HCT116 (cell line): ENCODE results near the gene AQP7. TPM values are rescaled to one million over a fixed set of nuclear protein-coding genes. Genes with fewer than 3 reads are reported as not detected.
A peak's percentile ranks its signal among the peaks of the same experiment; 100 is the strongest.

Experiments
- ATAC-seq: fragments of 200-7000 bp; cut with Tn5 transposase; 2 replicates; pipeline ENCODE4 v1.9.1; 2020; ENCODE audit warnings: mild to moderate bottlenecking, moderate library complexity
- BruUV-seq: library from RNA; stranded (reverse); fragments of 400-500 nt; replicated peaks from 2 replicates; lab custom pipeline; 2021; lab: Mats Ljungman, UMichigan
- CTCF ChIA-PET: fragments of 300-600 bp; sonication (Branson Sonifier 250); formaldehyde crosslinking; loops from one replicate; lab custom pipeline; 2021; ENCODE audit warnings: antibody characterized with exemption; lab: Charles Lee
- POLR2A ChIA-PET: fragments of 300-600, 350-600 bp; sonication (Branson Sonifier 250); formaldehyde crosslinking; loops from one replicate; lab custom pipeline; 2021; ENCODE audit warnings: antibody characterized with exemption; lab: Charles Lee
- RAD21 ChIA-PET, 2 experiments: fragments of 300-600 bp; sonication (Branson Sonifier 250); formaldehyde crosslinking; loops; one replicate each; lab custom pipeline; 2023; ENCODE audit warnings: low total read pairs in 2 of 2; ENCODE audit not compliant: uncharacterized antibody in 2 of 2, unreplicated experiment in 2 of 2, low non-redundant PET in 1 of 2; lab: Charles Lee
- DNase-seq: peaks from one replicate; pipeline ENCODE4 v3.0.0-alpha.2; 2010; ENCODE audit warnings: low read depth, low spot score
- H2AFZ ChIP-seq: fragments of 200-600 bp; shearing (Covaris generic), sonication (generic); 2 replicates; pipeline ENCODE4 v1.6.1; 2017; ENCODE audit warnings: low read depth, mixed run types, mixed read lengths, antibody characterized with exemption, low read length; ENCODE audit not compliant: poor library complexity, severe bottlenecking
- H3K27ac ChIP-seq: 2 replicates; pipeline ENCODE4 v1.5.1; 2012; ENCODE audit warnings: low read depth, low read length
- H3K27me3 ChIP-seq: fragments of 200-600 bp; sonication (generic); 2 replicates; pipeline ENCODE4 v1.6.1; 2016; ENCODE audit warnings: mixed run types, low read length, mixed read lengths; ENCODE audit not compliant: insufficient read depth
- H3K36me3 ChIP-seq, 2 experiments: fragments of 200-500 bp in 1 of 2; fragments of 200-600 bp in 1 of 2; sonication (Bioruptor generic) in 1 of 2; sonication (generic) in 1 of 2; 2 replicates each; pipeline versions ENCODE4 v1.5.1 to v1.6.1; 2014 to 2016; ENCODE audit warnings: low read length in 2 of 2, inconsistent platforms in 1 of 2, mixed read lengths in 1 of 2, mixed run types in 1 of 2; ENCODE audit not compliant: insufficient read depth in 2 of 2, control insufficient read depth in 1 of 2
- H3K4me1 ChIP-seq, 2 experiments: fragments of 200-600 bp in 1 of 2; sonication (generic) in 1 of 2; 2 replicates each; pipeline versions ENCODE4 v1.5.1 to v1.6.1; 2012 to 2017; ENCODE audit warnings: low read length in 2 of 2, inconsistent platforms in 1 of 2, mild to moderate bottlenecking in 1 of 2, mixed read lengths in 1 of 2, mixed run types in 1 of 2, moderate library complexity in 1 of 2; ENCODE audit not compliant: insufficient read depth in 2 of 2, control insufficient read depth in 1 of 2
- H3K4me2 ChIP-seq: fragments of 200-600 bp; sonication (generic); 2 replicates; pipeline ENCODE4 v1.6.1; 2017; ENCODE audit warnings: mixed run types, low read length, mixed read lengths
- H3K4me3 ChIP-seq, 2 experiments: fragments of 200-600 bp in 1 of 2; sonication (generic) in 1 of 2; replicated peaks in 1 of 2; 2 replicates each; pipeline ENCODE4 v1.5.1; 2011 to 2016; ENCODE audit warnings: low read length in 2 of 2, control low read depth in 1 of 2, low read depth in 1 of 2, mild to moderate bottlenecking in 1 of 2, mixed read lengths in 1 of 2, mixed run types in 1 of 2
- H3K79me2 ChIP-seq: fragments of 200-600 bp; sonication (generic); 2 replicates; pipeline ENCODE4 v1.6.1; 2017; ENCODE audit warnings: mild to moderate bottlenecking, mixed run types, low read length, moderate library complexity, mixed read lengths; ENCODE audit not compliant: insufficient read depth
- H3K9ac ChIP-seq: fragments of 200-600 bp; sonication (generic); 2 replicates; pipeline ENCODE4 v1.6.1; 2016; ENCODE audit warnings: low read length, mixed read lengths
- H3K9me2 ChIP-seq: fragments of 200-600 bp; sonication (generic), shearing (Covaris generic); 2 replicates; pipeline ENCODE4 v1.6.1; 2017; ENCODE audit warnings: mixed run types, mild to moderate bottlenecking, moderate library complexity; ENCODE audit not compliant: insufficient read depth
- H3K9me3 ChIP-seq, 2 experiments: fragments of 200-500 bp in 1 of 2; fragments of 200-600 bp in 1 of 2; sonication (Bioruptor generic) in 1 of 2; sonication (generic) in 1 of 2; 2 replicates each; pipeline ENCODE4 v1.6.1; 2014 to 2017; ENCODE audit warnings: low read length in 2 of 2, mixed read lengths in 2 of 2, inconsistent platforms in 1 of 2, low read depth in 1 of 2, mild to moderate bottlenecking in 1 of 2, mixed run types in 1 of 2, moderate library complexity in 1 of 2; ENCODE audit not compliant: control insufficient read depth in 1 of 2, insufficient read depth in 1 of 2
- H4K20me1 ChIP-seq: fragments of 200-600 bp; sonication (generic), shearing (Covaris generic); 2 replicates; pipeline ENCODE4 v1.6.1; 2017; ENCODE audit warnings: mixed run types, mild to moderate bottlenecking, moderate library complexity; ENCODE audit not compliant: insufficient read depth
- ATF3 ChIP-seq: IDR thresholded peaks from 2 replicates; pipeline ENCODE4 v1.6.1; 2012
- CBX3 ChIP-seq: IDR thresholded peaks from 2 replicates; pipeline ENCODE4 v1.6.1; 2012; ENCODE audit warnings: low read depth
- CEBPB ChIP-seq: IDR thresholded peaks from 2 replicates; pipeline ENCODE4 v1.6.1; 2012; ENCODE audit warnings: low read depth
- CTCF ChIP-seq, 3 experiments: fragments of 200-600 bp in 1 of 3; sonication (generic) in 1 of 3; IDR thresholded peaks in 2 of 3; conservative IDR thresholded peaks in 1 of 3; 2 replicates each; pipeline ENCODE4 v1.5.1; 2012 to 2017; ENCODE audit warnings: low read depth in 2 of 3, low read length in 2 of 3, antibody characterized with exemption in 1 of 3, borderline replicate concordance in 1 of 3, control low read depth in 1 of 3, mild to moderate bottlenecking in 1 of 3, mixed read lengths in 1 of 3, mixed run types in 1 of 3, moderate library complexity in 1 of 3; ENCODE audit not compliant: insufficient read depth in 1 of 3
- EGR1 ChIP-seq: IDR thresholded peaks from 2 replicates; pipeline ENCODE4 v1.6.1; 2012; ENCODE audit warnings: low read depth
- ELF1 ChIP-seq: IDR thresholded peaks from 2 replicates; pipeline ENCODE4 v1.6.1; 2012; ENCODE audit warnings: low read depth, borderline replicate concordance
- EZH2 ChIP-seq: fragments of 200-600 bp; sonication (generic); IDR thresholded peaks from 2 replicates; pipeline ENCODE4 v1.6.1; 2017; ENCODE audit warnings: antibody characterized with exemption, mixed run types
- EZH2phosphoT487 ChIP-seq: fragments of 200-600 bp; IDR thresholded peaks from 2 replicates; pipeline ENCODE4 v1.6.1; 2018; ENCODE audit warnings: antibody characterized with exemption, borderline replicate concordance
- FOSL1 ChIP-seq: IDR thresholded peaks from 2 replicates; pipeline ENCODE4 v1.6.1; 2012; ENCODE audit warnings: low read depth
- MAX ChIP-seq: IDR thresholded peaks from 2 replicates; pipeline ENCODE4 v1.6.1; 2012
- POLR2A ChIP-seq: IDR thresholded peaks from 2 replicates; pipeline ENCODE4 v1.7.0; 2011; ENCODE audit warnings: borderline replicate concordance; ENCODE audit not compliant: insufficient read depth, insufficient read length; ENCODE audit errors: extremely low read depth
- REST ChIP-seq: IDR thresholded peaks from 2 replicates; pipeline ENCODE4 v1.6.1; 2012; ENCODE audit warnings: low read depth
- SIN3A ChIP-seq: IDR thresholded peaks from 2 replicates; pipeline ENCODE4 v1.6.1; 2012; ENCODE audit warnings: low read depth
- SRF ChIP-seq: IDR thresholded peaks from 2 replicates; pipeline ENCODE4 v1.6.1; 2012; ENCODE audit warnings: low read depth
- TCF7L2 ChIP-seq: IDR thresholded peaks from 2 replicates; pipeline ENCODE4 v1.7.0; 2011; ENCODE audit warnings: borderline replicate concordance, inconsistent platforms; ENCODE audit not compliant: insufficient read depth, insufficient read length; ENCODE audit errors: extremely low read depth
- YY1 ChIP-seq: IDR thresholded peaks from 2 replicates; pipeline ENCODE4 v1.6.1; 2011; ENCODE audit warnings: low read length, low read depth, moderate library complexity, mild to moderate bottlenecking; ENCODE audit not compliant: insufficient replicate concordance; ENCODE audit errors: extremely low read depth
- ZBTB33 ChIP-seq: IDR thresholded peaks from 2 replicates; pipeline ENCODE4 v1.6.1; 2011; ENCODE audit warnings: mild to moderate bottlenecking, low read length, moderate library complexity; ENCODE audit not compliant: insufficient replicate concordance; ENCODE audit errors: extremely low read depth
- ZFX ChIP-seq: fragments of 450-650 bp; IDR thresholded peaks from 2 replicates; pipeline ENCODE4 v1.6.1; 2017
- ZNF274 ChIP-seq: fragments of 200-500 bp; sonication (Bioruptor generic); IDR thresholded peaks from 2 replicates; pipeline ENCODE4 v1.6.1; 2014; ENCODE audit warnings: mild to moderate bottlenecking, low read depth, low read length, inconsistent platforms
- intact Hi-C: fragments of 100-400 bp; cut with micrococcal nuclease; formaldehyde crosslinking; loops from 2 replicates; pipeline ENCODE4 v1.10.0; 2022
- total RNA-seq: library from RNA; stranded (reverse); gene quantifications from one replicate; pipeline ENCODE4 v1.2.1, GENCODE V29; 2021; ENCODE audit not compliant: unreplicated experiment

Gene AQP7
- total RNA-seq, 1 experiment from 2014 or later, result 0.96 TPM

GRCh38 chr9:33375841-33376321 is 26.5 kb downstream of the AQP7 start:
- H3K9ac ChIP-seq, result peak overlapping the region; percentile 44
- H2AFZ ChIP-seq, result no peak overlapping the region
- peaks cover 3% of the 10 kb centered on the region in 2 experiments; a peak in 2 of 4 replicates for H3K36me3 ChIP-seq
- peak overlapping the region; percentile 67 for H3K27ac ChIP-seq
- CTCF ChIA-PET, result interaction anchor here (0.9 to 4.2 kb wide), 12 partner anchors 15 to 345 kb away, joined by 3 to 41 read pairs (median 5); partner anchors contain the start of gene NOL6
- RAD21 ChIA-PET, result interaction anchor here (0.8 to 2.2 kb wide), 5 partner anchors 27 to 98 kb away, joined by 3 to 8 read pairs (median 3); partner anchors contain the start of gene NOL6 (in 1 of the 2)
- no peaks in the 10 kb centered on the region for H3K9me2 ChIP-seq
- peak overlapping the region; percentile 40 to 53 for H3K4me3 ChIP-seq
- POLR2A ChIA-PET, result interaction anchor here (0.7 to 1.6 kb wide), 3 partner anchors 17 to 351 kb away, joined by 3 to 5 read pairs (median 3); partner anchors contain the start of gene DNAJA1
- peak overlapping the region; percentile 57 for H3K4me2 ChIP-seq
- TSS peak; percentile 80 for BruUV-seq
- H3K79me2 ChIP-seq, result no peaks in the 10 kb centered on the region
- DNase-seq (no peak), ATAC-seq (peak; percentile 24)
- peaks cover 9 to 20% of the 10 kb centered on the region in 2 experiments for H3K4me1 ChIP-seq
- H3K9me3 ChIP-seq, result no peaks in the 10 kb centered on the region
- H4K20me1 ChIP-seq, result no peaks in the 10 kb centered on the region
- intact Hi-C loops, result loop anchor here (1.0 kb wide), 1 partner anchor 90 kb away; no protein-coding TSS in a partner anchor
- H3K27me3 ChIP-seq, result no peaks in the 10 kb centered on the region
- no peak for TF ChIP-seq SRF
- no peak for TF ChIP-seq TCF7L2
- no peak for TF ChIP-seq EZH2phosphoT487
- TF ChIP-seq FOSL1, result no peak
- TF ChIP-seq MAX, result no peak
- TF ChIP-seq POLR2A, result no peak
- TF ChIP-seq EGR1, result no peak
- TF ChIP-seq CTCF (IDR thresholded peaks at IDR 0.05 in 2 of 3, conservative IDR thresholded peaks at IDR 0.05 in 1 of 3; ENCODE audit: borderline replicate concordance in 1 of 3, insufficient read depth in 1 of 3, low read depth in 2 of 3, low read length in 2 of 3), result no peak
- TF ChIP-seq ATF3, result no peak
- no peak for TF ChIP-seq YY1
- TF ChIP-seq REST, result no peak
- no peak for TF ChIP-seq ZFX
- no peak for TF ChIP-seq EZH2
- no peak for TF ChIP-seq ZBTB33
- TF ChIP-seq CEBPB, result no peak
- TF ChIP-seq SIN3A, result no peak
- no peak for TF ChIP-seq ELF1
- no peak for TF ChIP-seq ZNF274
- no peak for TF ChIP-seq CBX3
